ENCODE data around the gene PRSS38.

The PRSS38 gene

GRCh38 chr1:227815468-227816409 lies at the start of gene PRSS38:
Gene PRSS38 (plus strand): TSS chr1:227815675. CDS start chr1:227815717, 42 bp downstream.
- no peak for DNase-seq (ENCODE audit: low spot score)

GRCh38 chr1:227766015-227766634 lies 49.4 kb upstream of the PRSS38 start:
- DNase-seq (ENCODE audit: low spot score): no peak

- no peak for DNase-seq (ENCODE audit: low spot score)
Measured at GRCh38 chr1:227766653-227767277, 48.7 kb upstream of the PRSS38 start.

- DNase-seq (ENCODE audit: low spot score): no peak
Measured at GRCh38 chr1:227767401-227768124, 47.9 kb upstream of the PRSS38 start.

- DNase-seq (ENCODE audit: low spot score): no peak
Measured at GRCh38 chr1:227768125-227768439, 47.4 kb upstream of the PRSS38 start.

GRCh38 chr1:227768640-227769039 lies 46.8 kb upstream of the PRSS38 start:
- DNase-seq (ENCODE audit: low spot score): no peak

GRCh38 chr1:227769047-227769935 lies 46.2 kb upstream of the PRSS38 start:
- no peak for DNase-seq (ENCODE audit: low spot score)

- no peak for DNase-seq (ENCODE audit: low spot score)
Measured at GRCh38 chr1:227769936-227770494, 45.5 kb upstream of the PRSS38 start.

GRCh38 chr1:227770812-227771211 lies 44.7 kb upstream of the PRSS38 start:
- no peak for DNase-seq (ENCODE audit: low spot score)

- DNase-seq (ENCODE audit: low spot score): no peak
Measured at GRCh38 chr1:227771326-227771725, 44.1 kb upstream of the PRSS38 start.

GRCh38 chr1:227771771-227772170 lies 43.7 kb upstream of the PRSS38 start:
- DNase-seq (ENCODE audit: low spot score): no peak

- DNase-seq (ENCODE audit: low spot score): no peak
Measured at GRCh38 chr1:227773558-227773957, 41.9 kb upstream of the PRSS38 start.

- DNase-seq (ENCODE audit: low spot score): no peak
Measured at GRCh38 chr1:227774051-227774731, 41.3 kb upstream of the PRSS38 start.

GRCh38 chr1:227774821-227775661 lies 40.4 kb upstream of the PRSS38 start:
- DNase-seq (ENCODE audit: low spot score): no peak

- DNase-seq (ENCODE audit: low spot score): no peak
Measured at GRCh38 chr1:227775841-227776240, 39.6 kb upstream of the PRSS38 start.

- DNase-seq (ENCODE audit: low spot score): no peak
Measured at GRCh38 chr1:227776331-227776771, 39.1 kb upstream of the PRSS38 start.

- no peak for DNase-seq (ENCODE audit: low spot score)
Measured at GRCh38 chr1:227777156-227777555, 38.3 kb upstream of the PRSS38 start.

- DNase-seq (ENCODE audit: low spot score): no peak
Measured at GRCh38 chr1:227777646-227778045, 37.8 kb upstream of the PRSS38 start.

- no peak for DNase-seq (ENCODE audit: low spot score)
Measured at GRCh38 chr1:227778401-227778947, 37.0 kb upstream of the PRSS38 start.
